Uterus (tissue), 4 donors: Measurements from ENCODE around the gene PDX1. TPM values are rescaled to one million over a fixed set of nuclear protein-coding genes. Genes with fewer than 3 reads are reported as not detected.
A peak's percentile ranks its signal among the peaks of the same experiment; 100 is the strongest.

Source experiments
- DNase-seq, 2 donors: peaks; one replicate each; pipeline ENCODE4 v3.0.0-alpha.2; 2019 to 2020
- H3K27ac ChIP-seq, 2 donors: fragments of 200-600 bp; sonication (generic); 1 replicate in 1 of 2; 2 replicates in 1 of 2; pipeline ENCODE4 v1.5.1; 2016 to 2018
- H3K27me3 ChIP-seq, 2 donors: fragments of 200-600 bp; sonication (generic); one replicate each; pipeline ENCODE4 v1.5.1; 2018 to 2019; ENCODE audit warnings: control low read depth in 1 of 2
- H3K36me3 ChIP-seq, 2 donors: fragments of 200-600 bp; sonication (generic); one replicate each; pipeline ENCODE4 v1.5.1; 2019; ENCODE audit warnings: control low read depth in 1 of 2
- H3K4me1 ChIP-seq, 2 donors: fragments of 200-600 bp; sonication (generic); one replicate each; pipeline ENCODE4 v1.5.1; 2018 to 2019; ENCODE audit warnings: control low read depth in 1 of 2
- H3K4me3 ChIP-seq, 2 donors: fragments of 200-600 bp; sonication (generic); 1 replicate in 1 of 2; 2 replicates in 1 of 2; pipeline ENCODE4 v1.5.1; 2018 to 2019; ENCODE audit warnings: mild to moderate bottlenecking in 1 of 2
- H3K9me3 ChIP-seq, 2 donors: fragments of 200-600 bp; sonication (generic); one replicate each; pipeline ENCODE4 v1.5.1; 2019; ENCODE audit warnings: control low read depth in 1 of 2
- POLR2A ChIP-seq, 2 donors: fragments of 450-650 bp; IDR thresholded peaks; one replicate each; pipeline ENCODE4 v1.6.1; 2016; ENCODE audit warnings: antibody characterized with exemption in 2 of 2, mild to moderate bottlenecking in 1 of 2, moderate library complexity in 1 of 2
- intact Hi-C: fragments of 100-400 bp; cut with DNase I; formaldehyde crosslinking; loops from one replicate; pipeline ENCODE4 v1.15.1; 2023; ENCODE audit warnings: low total_unique reads
- total RNA-seq, 4 donors: library from RNA; depleted of rRNA in 3 of 4; stranded (reverse); fragments of >200 nt in 3 of 4; gene quantifications; one replicate each; pipeline versions ENCODE4 v1.1.0 to v1.2.4, GENCODE V29; 2014 to 2023
- TF ChIP-seq, protein P1 (sequence below), 4 experiments: fragments of 200-600 bp in 2 of 4; fragments of 450-650 bp in 2 of 4; sonication (generic) in 2 of 4; IDR thresholded peaks; one replicate each; pipeline ENCODE4 v1.5.1; 2016 to 2019; ENCODE audit warnings: antibody characterized with exemption in 4 of 4, mild to moderate bottlenecking in 2 of 4, moderate library complexity in 1 of 4
- donor health status: DM: yes; HTN: yes; CAD: no.

PDX1 gene
- total RNA-seq, 4 donors from 2014 or later = not detected

DNA sequence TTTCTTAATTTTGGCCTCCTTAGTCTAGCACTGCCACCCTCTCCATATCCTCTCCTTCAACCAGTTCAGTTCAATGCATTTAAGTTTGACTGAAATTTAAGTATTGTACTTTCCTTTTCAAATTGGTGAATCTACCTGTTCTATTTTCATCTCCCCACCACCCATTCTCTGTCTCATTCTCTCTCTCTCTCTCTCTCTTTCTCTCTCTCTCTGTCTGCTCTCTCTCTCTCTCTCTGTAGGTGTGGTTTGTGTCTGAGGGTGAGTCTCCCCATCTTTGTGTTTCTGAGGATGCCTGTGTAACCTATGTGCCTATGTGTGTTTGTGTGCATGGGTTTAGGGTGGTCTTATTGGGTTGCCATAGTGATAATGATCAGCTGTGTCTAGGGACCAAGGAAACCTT is 10.1 kb downstream of the PDX1 start:
- H3K27ac ChIP-seq = no peak overlapping the region
- TF ChIP-seq, protein P1, sequence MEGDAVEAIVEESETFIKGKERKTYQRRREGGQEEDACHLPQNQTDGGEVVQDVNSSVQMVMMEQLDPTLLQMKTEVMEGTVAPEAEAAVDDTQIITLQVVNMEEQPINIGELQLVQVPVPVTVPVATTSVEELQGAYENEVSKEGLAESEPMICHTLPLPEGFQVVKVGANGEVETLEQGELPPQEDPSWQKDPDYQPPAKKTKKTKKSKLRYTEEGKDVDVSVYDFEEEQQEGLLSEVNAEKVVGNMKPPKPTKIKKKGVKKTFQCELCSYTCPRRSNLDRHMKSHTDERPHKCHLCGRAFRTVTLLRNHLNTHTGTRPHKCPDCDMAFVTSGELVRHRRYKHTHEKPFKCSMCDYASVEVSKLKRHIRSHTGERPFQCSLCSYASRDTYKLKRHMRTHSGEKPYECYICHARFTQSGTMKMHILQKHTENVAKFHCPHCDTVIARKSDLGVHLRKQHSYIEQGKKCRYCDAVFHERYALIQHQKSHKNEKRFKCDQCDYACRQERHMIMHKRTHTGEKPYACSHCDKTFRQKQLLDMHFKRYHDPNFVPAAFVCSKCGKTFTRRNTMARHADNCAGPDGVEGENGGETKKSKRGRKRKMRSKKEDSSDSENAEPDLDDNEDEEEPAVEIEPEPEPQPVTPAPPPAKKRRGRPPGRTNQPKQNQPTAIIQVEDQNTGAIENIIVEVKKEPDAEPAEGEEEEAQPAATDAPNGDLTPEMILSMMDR (IDR thresholded peaks at IDR 0.05) = no peak
- TF ChIP-seq POLR2A (IDR thresholded peaks at IDR 0.05) = no peak
- no peak overlapping the region for H3K4me3 ChIP-seq
- H3K27me3 ChIP-seq = peaks cover under 1 to 45% of the 10 kb centered on the region in 2 donors
- H3K9me3 ChIP-seq = no peaks in the 10 kb centered on the region
- intact Hi-C loops = no loop called here
- no peaks in the 10 kb centered on the region for H3K4me1 ChIP-seq
- no peaks in the 10 kb centered on the region for H3K36me3 ChIP-seq
- no peak for DNase-seq

DNA sequence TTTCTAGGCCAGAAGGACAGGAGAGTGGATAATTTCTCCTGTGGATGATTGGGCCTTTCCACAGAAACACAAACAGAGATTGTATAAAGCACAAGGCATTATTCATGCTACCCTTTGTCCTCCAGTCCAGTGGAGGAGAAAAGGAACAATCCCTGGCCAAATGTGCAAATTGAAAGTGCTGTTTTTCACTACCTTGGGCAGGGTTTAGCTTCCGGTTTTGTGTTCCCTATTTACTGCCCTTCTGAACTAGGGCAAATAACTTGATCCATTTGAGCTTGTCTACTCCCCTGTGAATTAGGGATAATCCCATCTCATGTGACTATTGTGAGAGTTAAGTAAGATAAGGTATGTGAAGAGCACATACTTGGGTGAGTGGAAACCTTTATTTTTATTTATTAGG is 13.3 kb downstream of the PDX1 start:
- no peak for DNase-seq
- Histone ChIP-seq H3K27me3 (peaks cover 0 to 15% of the 10 kb centered on the region in 2 donors), H3K36me3 (no peaks in the 10 kb centered on the region), H3K9me3 (no peaks in the 10 kb centered on the region), H3K4me3 (no peak overlapping the region), H3K4me1 (no peaks in the 10 kb centered on the region), H3K27ac (no peak overlapping the region)
- TF ChIP-seq POLR2A (IDR thresholded peaks at IDR 0.05) = no peak
- TF ChIP-seq, protein P1 (IDR thresholded peaks at IDR 0.05) = no peak
- intact Hi-C loops = no loop called here

DNA sequence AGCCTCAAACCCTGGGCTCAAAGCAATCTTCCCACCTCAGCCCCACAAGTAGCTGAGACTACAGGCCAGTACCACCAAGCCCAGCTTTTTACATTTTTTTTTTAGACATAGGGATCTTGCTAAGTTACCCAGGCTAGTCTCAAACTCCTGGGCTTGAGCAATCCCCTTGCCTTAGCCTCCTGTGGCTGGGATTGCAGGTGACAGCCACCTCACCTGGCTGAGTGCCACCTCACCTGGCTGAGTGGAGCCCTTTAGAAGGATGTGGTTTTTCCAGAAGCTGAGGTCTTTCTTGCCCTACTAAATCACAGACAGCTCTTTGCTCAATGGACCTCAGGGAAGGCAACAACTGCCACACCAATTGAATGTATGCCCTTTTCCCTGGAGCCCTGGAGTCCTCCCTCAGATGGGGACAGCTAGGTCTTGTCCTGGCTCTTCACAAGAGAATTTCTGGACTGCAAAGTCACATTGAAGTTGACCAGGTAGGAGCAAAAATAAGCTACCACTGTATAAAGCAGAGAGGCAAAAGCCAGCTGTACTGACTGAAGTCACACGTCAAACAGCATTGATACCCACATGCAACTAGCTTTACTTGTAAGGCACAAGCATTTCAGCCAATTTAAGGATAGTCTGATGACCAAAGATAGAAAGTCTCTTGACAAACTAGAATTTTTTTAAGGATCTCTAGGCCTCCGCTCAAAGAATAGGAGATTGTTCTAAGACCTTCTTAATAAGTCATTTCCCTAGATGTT is 14.0 kb downstream of the PDX1 start:
- intact Hi-C loops = no loop called here

DNA sequence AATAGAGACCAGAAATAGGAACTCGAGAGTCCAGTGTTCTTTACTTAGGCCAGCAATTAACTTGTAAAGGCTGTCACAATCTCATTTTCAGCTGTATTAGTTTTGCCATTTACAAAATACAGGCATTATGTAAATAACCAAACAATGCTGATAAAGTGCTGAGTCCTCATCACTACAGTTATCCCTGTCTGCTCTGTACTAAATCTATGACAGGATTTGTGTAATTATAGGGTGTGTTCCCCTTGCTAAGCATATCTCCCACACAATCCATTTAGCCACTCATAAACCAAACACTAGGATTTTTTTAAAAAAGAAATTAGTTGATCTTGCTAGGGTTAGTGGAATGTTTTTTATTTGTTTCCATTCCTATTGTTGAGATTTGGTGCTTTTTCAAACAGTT is 23.2 kb downstream of the PDX1 start:
- Histone ChIP-seq H3K36me3 (no peaks in the 10 kb centered on the region), H3K27me3 (no peaks in the 10 kb centered on the region), H3K27ac (no peak overlapping the region), H3K9me3 (no peaks in the 10 kb centered on the region), H3K4me3 (no peak overlapping the region), H3K4me1 (no peaks in the 10 kb centered on the region)
- no peak for DNase-seq
- intact Hi-C loops = no loop called here
- TF ChIP-seq, protein P1 (IDR thresholded peaks at IDR 0.05) = no peak

More for the DNA sequence above, 14.0 kb downstream of the PDX1 start:
- DNase-seq = no peak
- Histone ChIP-seq H3K4me1 (no peaks in the 10 kb centered on the region), H3K9me3 (no peaks in the 10 kb centered on the region), H3K27ac (no peak overlapping the region), H3K27me3 (peaks cover 0 to 8% of the 10 kb centered on the region in 2 donors), H3K4me3 (no peak overlapping the region), H3K36me3 (no peaks in the 10 kb centered on the region)
- TF ChIP-seq, protein P1 (IDR thresholded peaks at IDR 0.05) = no peak
- TF ChIP-seq POLR2A (IDR thresholded peaks at IDR 0.05) = no peak

DNA sequence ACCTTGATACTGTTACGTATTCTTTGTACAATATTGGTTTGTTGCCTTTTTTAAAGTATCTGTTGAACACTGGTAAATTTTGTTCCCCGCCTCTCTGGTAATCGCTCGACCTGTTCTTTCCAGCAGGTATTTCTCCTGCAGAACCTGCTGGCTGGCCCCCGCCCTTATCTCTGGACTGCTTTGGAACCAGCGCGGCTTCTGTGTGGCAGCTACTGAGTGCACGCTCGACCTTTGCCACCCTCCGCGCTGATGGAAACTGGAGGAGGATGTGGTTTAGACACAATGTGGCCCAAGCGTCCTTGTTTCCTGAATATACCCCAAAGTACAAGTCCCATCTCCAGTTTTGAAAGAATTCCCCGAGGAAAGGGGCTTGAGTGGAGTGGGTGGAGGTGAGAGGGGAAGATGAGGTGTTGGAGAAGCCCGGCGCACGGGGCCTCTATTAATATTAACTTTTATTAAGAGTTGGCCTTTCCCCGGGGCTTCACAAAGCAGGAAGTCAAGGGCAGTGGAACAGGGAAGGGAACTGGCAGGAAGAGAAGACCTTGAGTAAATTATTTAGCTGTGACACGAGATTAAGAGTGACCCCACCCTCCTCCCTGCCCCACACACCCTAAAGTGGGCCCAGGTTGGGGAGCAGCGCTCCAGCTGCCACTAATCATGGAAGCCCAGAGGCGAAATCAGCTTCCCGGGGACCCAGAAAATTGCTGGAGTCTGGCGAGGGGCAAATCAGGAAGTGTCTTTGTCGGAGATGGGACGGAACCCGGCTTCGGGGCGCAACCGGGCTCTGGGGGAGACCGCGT is 33.3 kb downstream of the PDX1 start:
- peak overlapping the region in 1 of 2 donors; percentile 39 for H3K4me3 ChIP-seq
- no peaks in the 10 kb centered on the region for H3K36me3 ChIP-seq
- intact Hi-C loops = no loop called here
- no peak for DNase-seq
- no peak for TF ChIP-seq POLR2A (IDR thresholded peaks at IDR 0.05)
- TF ChIP-seq, protein P1 (IDR thresholded peaks at IDR 0.05) = no peak
- H3K27me3 ChIP-seq = peaks cover 9 to 45% of the 10 kb centered on the region in 2 donors
- peaks cover 0 to 7% of the 10 kb centered on the region in 2 donors for H3K4me1 ChIP-seq
- H3K27ac ChIP-seq = no peak overlapping the region
- H3K9me3 ChIP-seq = no peaks in the 10 kb centered on the region
